Omental fat pad (tissue), 4 donors: ENCODE measurements around the gene CRTC3. TPM values are rescaled to one million over a fixed set of nuclear protein-coding genes. Genes with fewer than 3 reads are reported as not detected.

ENCODE experiments used
- ATAC-seq: fragments of 150-250 bp; one replicate; pipeline ENCODE4 v1.9.1; 2016; ENCODE audit warnings: mild to moderate bottlenecking, moderate library complexity; ENCODE audit not compliant: low FRiP score
- DNase-seq: peaks from one replicate; pipeline ENCODE4 v3.0.0-alpha.2; 2019; ENCODE audit warnings: low spot score
- total RNA-seq, 4 donors: library from RNA; depleted of rRNA; stranded (reverse); fragments of >200 nt; gene quantifications; one replicate each; pipeline ENCODE4 v1.1.0, GENCODE V29; 2016
- TF ChIP-seq, protein P1 (sequence below), 3 donors: fragments of 450-650 bp; IDR thresholded peaks; one replicate each; pipeline ENCODE4 v1.5.1; 2016 to 2017; ENCODE audit warnings: antibody characterized with exemption in 3 of 3, mild to moderate bottlenecking in 3 of 3, moderate library complexity in 2 of 3

CRTC3 gene
- total RNA-seq, 4 donors from 2014 or later: 31.5 to 52.8 (median 44.3) TPM

DNA sequence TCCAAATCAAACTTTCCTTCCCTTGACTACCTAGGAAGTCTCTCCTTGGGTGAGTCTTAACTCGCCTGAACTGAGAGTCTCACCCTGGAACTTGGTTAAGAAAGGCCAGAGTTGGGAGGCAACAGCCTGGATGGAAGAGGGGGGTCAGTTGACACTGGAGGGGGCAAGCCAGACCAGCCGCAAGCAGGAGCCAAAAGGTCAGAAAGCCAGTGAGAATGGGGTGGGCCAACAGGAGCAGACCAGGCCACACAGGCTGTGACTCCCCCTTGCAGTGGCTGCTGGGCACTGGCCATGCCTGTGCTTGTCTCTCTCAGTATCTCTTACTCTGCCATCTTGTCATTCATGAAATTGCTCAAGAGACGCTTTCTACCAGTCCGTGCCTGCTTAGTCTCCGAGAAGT, 32.9 kb downstream of the CRTC3 start:
- TF ChIP-seq, protein P1, sequence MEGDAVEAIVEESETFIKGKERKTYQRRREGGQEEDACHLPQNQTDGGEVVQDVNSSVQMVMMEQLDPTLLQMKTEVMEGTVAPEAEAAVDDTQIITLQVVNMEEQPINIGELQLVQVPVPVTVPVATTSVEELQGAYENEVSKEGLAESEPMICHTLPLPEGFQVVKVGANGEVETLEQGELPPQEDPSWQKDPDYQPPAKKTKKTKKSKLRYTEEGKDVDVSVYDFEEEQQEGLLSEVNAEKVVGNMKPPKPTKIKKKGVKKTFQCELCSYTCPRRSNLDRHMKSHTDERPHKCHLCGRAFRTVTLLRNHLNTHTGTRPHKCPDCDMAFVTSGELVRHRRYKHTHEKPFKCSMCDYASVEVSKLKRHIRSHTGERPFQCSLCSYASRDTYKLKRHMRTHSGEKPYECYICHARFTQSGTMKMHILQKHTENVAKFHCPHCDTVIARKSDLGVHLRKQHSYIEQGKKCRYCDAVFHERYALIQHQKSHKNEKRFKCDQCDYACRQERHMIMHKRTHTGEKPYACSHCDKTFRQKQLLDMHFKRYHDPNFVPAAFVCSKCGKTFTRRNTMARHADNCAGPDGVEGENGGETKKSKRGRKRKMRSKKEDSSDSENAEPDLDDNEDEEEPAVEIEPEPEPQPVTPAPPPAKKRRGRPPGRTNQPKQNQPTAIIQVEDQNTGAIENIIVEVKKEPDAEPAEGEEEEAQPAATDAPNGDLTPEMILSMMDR (IDR thresholded peaks at IDR 0.05): no peak
- no peak for ATAC-seq
- no peak for DNase-seq

DNA sequence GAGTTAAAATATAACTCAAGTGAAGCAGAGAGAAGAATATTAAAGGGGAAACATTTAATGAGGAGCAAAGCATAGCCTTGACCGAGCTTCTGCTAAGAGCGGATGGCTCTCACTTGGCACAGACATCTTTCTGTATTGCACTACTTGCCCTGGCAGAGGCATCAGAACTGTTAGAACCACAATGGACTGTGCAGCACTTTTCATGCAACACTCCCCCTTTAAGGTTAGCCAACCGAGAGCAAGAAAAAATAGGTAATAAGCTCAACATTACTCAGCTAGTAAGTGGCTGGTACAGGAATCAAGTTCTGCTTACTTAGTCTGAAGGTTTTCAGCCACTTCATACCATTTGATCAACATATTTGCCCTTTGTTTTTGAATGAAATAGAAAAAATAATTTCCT, 33.7 kb downstream of the CRTC3 start:
- DNase-seq: no peak
- no peak for ATAC-seq
- TF ChIP-seq, protein P1 (IDR thresholded peaks at IDR 0.05): no peak

GRCh38 chr15:90564051-90564450, 34.3 kb downstream of the CRTC3 start:
- no peak for DNase-seq
- TF ChIP-seq, protein P1 (IDR thresholded peaks at IDR 0.05): no peak
- ATAC-seq: no peak

GRCh38 chr15:90564590-90564989, 34.9 kb downstream of the CRTC3 start:
- ATAC-seq (no peak), DNase-seq (no peak)
- TF ChIP-seq, protein P1 (IDR thresholded peaks at IDR 0.05): no peak

DNA sequence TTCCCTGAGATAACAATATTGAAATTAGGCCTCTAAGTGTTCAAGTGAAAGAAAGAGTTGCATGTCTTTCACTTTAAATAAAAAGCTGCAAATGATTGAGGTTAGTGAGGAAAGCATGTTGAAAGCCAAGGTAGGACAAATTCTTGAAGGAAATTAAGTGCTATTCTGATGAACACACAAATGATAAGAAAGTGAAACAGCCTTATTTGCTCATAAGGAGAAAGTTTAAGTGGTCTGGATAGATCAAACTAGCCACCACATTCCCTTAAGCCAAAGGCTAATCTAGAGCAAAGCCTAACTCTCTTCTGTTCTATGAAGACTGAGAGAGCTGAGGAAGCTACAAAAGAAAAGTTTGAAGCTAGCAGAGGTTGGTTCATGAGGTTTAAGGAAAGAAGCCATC, 36.1 kb downstream of the CRTC3 start:
- ATAC-seq (no peak), DNase-seq (no peak)
- TF ChIP-seq, protein P1 (IDR thresholded peaks at IDR 0.05): no peak

DNA sequence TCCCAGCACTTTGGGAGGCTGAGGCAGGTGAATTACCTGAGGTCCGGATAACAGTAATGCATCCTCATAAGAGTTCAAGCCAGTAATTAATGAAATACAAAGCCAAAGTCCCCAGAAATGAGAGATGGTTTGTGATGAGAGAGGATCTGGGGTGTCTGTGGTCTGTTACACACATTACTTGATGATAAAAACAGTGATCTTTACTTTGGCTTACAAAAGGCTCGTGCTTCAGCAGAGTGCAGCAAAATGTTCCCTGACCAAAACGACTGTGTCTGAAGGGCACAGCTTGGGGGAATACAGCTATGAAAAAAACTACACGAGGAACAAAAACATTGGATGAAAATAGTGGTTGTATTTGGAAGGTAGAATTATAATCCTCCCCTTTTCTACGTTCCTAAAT, 40.9 kb downstream of the CRTC3 start:
- no peak for ATAC-seq
- TF ChIP-seq, protein P1 (IDR thresholded peaks at IDR 0.05): no peak
- DNase-seq: no peak

GRCh38 chr15:90571063-90571541, 41.4 kb downstream of the CRTC3 start:
- DNase-seq: no peak
- TF ChIP-seq, protein P1 (IDR thresholded peaks at IDR 0.05): no peak
- ATAC-seq: peak; percentile 40
